ENCODE results near the gene TBC1D22B. TPM values are rescaled to one million over a fixed set of nuclear protein-coding genes. Genes with fewer than 3 reads are reported as not detected.

TBC1D22B gene
- polyA plus RNA-seq, 4 donors: 14.3 to 16.8 (median 14.9) TPM

DNA sequence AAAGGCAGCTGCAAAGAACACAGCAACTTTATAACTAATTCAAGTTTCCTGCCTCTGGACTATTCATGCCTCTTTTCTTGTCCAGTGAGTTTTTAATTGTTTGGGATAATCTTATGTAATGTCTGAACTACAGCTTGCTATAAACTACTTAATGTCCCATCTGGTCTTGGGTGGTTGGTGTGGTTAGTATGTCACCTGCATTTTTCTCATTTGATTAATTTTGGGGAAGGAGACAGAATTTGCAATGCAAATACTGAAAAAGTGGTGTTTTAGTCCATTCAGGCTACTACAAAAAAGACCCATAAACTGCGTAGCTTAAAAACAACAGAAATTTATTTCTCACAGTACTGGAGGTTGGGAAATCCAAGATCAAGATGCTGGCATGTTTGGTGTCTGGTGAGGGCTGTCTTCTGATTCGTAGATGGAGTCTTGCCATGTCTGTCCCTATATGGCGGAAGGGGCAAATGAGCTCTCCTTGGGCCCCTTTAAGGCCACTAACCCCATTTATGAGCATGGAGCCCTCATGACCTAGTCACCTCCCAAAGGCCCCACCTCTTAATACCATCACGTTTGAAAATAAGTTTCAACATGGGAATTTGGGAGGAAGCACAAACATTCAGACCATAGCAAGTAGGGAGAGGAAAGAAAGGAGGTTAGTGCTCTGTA lies 118.6 kb downstream of the TBC1D22B start:
- DNase-seq (ENCODE audit: low read depth in 4 of 4, low spot score in 3 of 4): no peak

DNA sequence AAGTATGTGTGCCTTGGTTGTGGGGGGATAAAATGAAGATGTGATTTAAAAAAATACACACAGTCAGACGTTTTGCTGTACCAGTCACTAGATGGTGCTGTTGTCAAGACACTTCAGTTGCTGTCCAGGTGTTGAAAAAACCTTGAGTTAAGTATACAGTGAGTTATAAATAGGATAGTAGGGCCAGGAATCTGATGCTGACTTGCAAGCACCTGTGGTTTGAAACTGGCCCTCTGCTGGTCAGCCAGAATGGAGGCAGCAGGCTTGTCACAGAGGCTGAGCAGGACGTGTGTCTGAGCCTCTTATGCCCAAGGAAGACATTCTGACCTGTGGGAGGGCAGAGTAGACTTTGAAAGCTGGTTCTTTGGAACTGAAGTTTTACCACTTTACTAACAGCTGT lies 124.0 kb downstream of the TBC1D22B start:
- no peak for DNase-seq (ENCODE audit: low read depth in 4 of 4, low spot score in 3 of 4)

Other genes starting within 250 kb of the TBC1D22B start
- gene PIM1, start 87.6 kb upstream of the TBC1D22B start, polyA plus RNA-seq (ENCODE audit: insufficient read length in 4 of 4): 10 to 100 TPM; 22.4 to 89.0 (median 26.2) TPM
- gene TMEM217, start 372 bp downstream of the TBC1D22B start, polyA plus RNA-seq (ENCODE audit: insufficient read length in 4 of 4): 1 to 10 TPM; 1.3 to 1.6 (median 1.4) TPM
- 10 to 100 TPM; 24.4 to 30.5 (median 26.4) TPM for gene RNF8, start 96.2 kb downstream of the TBC1D22B start, polyA plus RNA-seq (ENCODE audit: insufficient read length in 4 of 4)
- gene CMTR1, start 175.4 kb downstream of the TBC1D22B start, polyA plus RNA-seq (ENCODE audit: insufficient read length in 4 of 4): 10 to 100 TPM; 43.2 to 48.5 (median 45.4) TPM
- 10 to 100 TPM; 24.4 to 26.1 (median 25.4) TPM for gene CCDC167, start 242.1 kb downstream of the TBC1D22B start, polyA plus RNA-seq (ENCODE audit: insufficient read length in 4 of 4)